K562 (cell line): ENCODE results near the gene ZFAND6. TPM values are rescaled to one million over a fixed set of nuclear protein-coding genes. Genes with fewer than 3 reads are reported as not detected.
A peak's percentile ranks its signal among the peaks of the same experiment; 100 is the strongest.

Experiments
- CBFA2T2 ChIP-seq: fragments of 450-650 bp; conservative IDR thresholded peaks from 2 replicates; pipeline ENCODE4 v1.6.1; 2017; ENCODE audit warnings: mild to moderate bottlenecking
- CBX5 ChIP-seq: IDR thresholded peaks from 2 replicates; pipeline ENCODE4 v1.6.1; 2014; ENCODE audit warnings: low read depth, borderline replicate concordance
- DPF2 ChIP-seq: fragments of 450-650 bp; IDR thresholded peaks from 2 replicates; pipeline ENCODE4 v1.6.1; 2016
- HCFC1 ChIP-seq: IDR thresholded peaks from 2 replicates; pipeline ENCODE4 v1.6.1; 2012; ENCODE audit warnings: low read depth, low read length, improper control_type of control experiment
- NUFIP1 ChIP-seq: fragments of 450-650 bp; IDR thresholded peaks from 2 replicates; pipeline ENCODE4 v1.6.1; 2018; ENCODE audit not compliant: partially characterized antibody
- SOX6 ChIP-seq: fragments of 450-650 bp; IDR thresholded peaks from 2 replicates; pipeline ENCODE4 v1.6.1; 2014; ENCODE audit warnings: mild to moderate bottlenecking
- STAG1 ChIP-seq: sonication (generic); formaldehyde crosslinking; IDR thresholded peaks from 2 replicates; pipeline ENCODE4 v1.5.0; 2020; ENCODE audit warnings: missing genetic modification reagents, borderline replicate concordance
- ZBTB1 ChIP-seq: sonication (generic); formaldehyde crosslinking; IDR thresholded peaks from 2 replicates; pipeline ENCODE4 v1.8.1; 2023; ENCODE audit warnings: missing genetic modification reagents, low read depth, mild to moderate bottlenecking, borderline replicate concordance
- ZNF212 ChIP-seq: fragments of 450-650 bp; formaldehyde crosslinking; IDR thresholded peaks from 2 replicates; pipeline ENCODE4 v1.4.0; 2020; ENCODE audit warnings: mild to moderate bottlenecking
- polyA plus RNA-seq, 8 experiments: library from polyadenylated mRNA; depleted of rRNA in 4 of 8; stranded (reverse) in 5 of 8; unstranded in 3 of 8; fragments of >200 nt; fragmentation: Nextera tagmentation in 2 of 8; fragmentation: Illumina TruSeq in 1 of 8; extraction: Ambion mirVana in 2 of 8; extraction: Trizol in 1 of 8; gene quantifications; 2 replicates each; pipeline versions ENCODE4 v1.2.1 to v1.2.3, GENCODE V29; 2011 to 2014; ENCODE audit warnings: inconsistent platforms in 1 of 8, missing spikeins in 1 of 8
- total RNA-seq, 7 experiments: library from RNA; depleted of rRNA in 6 of 7; stranded (reverse); fragments of >200 nt in 6 of 7; fragmentation: Illumina TruSeq in 2 of 7; extraction: Trizol in 2 of 7; gene quantifications; 2 replicates each; pipeline versions ENCODE4 v1.2.1 to v1.2.3, GENCODE V29; 2011 to 2021; ENCODE audit warnings: low replicate concordance in 1 of 7
- TF ChIP-seq, protein P1 (sequence below): sonication (generic); formaldehyde crosslinking; IDR thresholded peaks from 2 replicates; pipeline ENCODE4 v1.9.0; 2022; ENCODE audit warnings: mild to moderate bottlenecking, missing genetic modification reagents
- TF ChIP-seq, protein P2 (sequence below), 2 experiments: fragments of 450-650 bp; IDR thresholded peaks; 2 replicates each; pipeline ENCODE4 v1.6.1; 2016; ENCODE audit warnings: mild to moderate bottlenecking in 2 of 2, borderline replicate concordance in 1 of 2, low read depth in 1 of 2, moderate library complexity in 1 of 2
- TF ChIP-seq, protein P3 (sequence below): fragments of 250-450 bp; sonication (Bioruptor Pico); IDR thresholded peaks from 2 replicates; pipeline ENCODE4 v1.4.0; 2020; ENCODE audit warnings: mild to moderate bottlenecking, moderate library complexity
- TF ChIP-seq, protein P4 (sequence below): fragments of 250-450 bp; sonication (Bioruptor Pico); IDR thresholded peaks from 2 replicates; pipeline ENCODE4 v1.8.0; 2021; ENCODE audit warnings: moderate library complexity, mild to moderate bottlenecking, inconsistent platforms
- TF ChIP-seq, protein P5 (sequence below): sonication (generic); formaldehyde crosslinking; IDR thresholded peaks from 2 replicates; pipeline ENCODE4 v1.8.0; 2022; ENCODE audit warnings: mild to moderate bottlenecking, missing genetic modification reagents, borderline replicate concordance

The ZFAND6 gene
- total and polyA plus RNA-seq, 9 of the 15 experiments (the other 6 are each of a cell fraction or from before 2014, with no cell fraction given): 53.9 to 206 (median 88.9) TPM

DNA sequence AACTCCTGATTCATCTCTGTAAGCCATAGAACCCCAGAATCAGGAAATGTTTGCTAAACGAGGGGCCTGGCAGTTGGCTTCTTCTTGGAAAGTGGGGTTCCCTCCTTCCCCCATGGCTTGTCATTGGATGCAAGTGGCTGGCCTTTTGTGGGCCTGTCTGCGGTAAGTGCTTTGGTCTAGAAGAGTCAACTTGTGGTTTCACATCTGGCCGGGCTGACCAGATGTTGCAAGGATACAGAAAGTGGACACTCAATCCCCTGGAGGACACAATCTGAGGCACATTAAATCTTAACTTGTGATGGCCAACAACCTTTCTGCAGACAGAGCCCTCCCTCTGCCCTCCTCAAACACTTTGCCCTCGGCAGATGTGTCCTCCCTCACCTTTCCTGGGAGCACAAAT, 94.4 kb downstream of the ZFAND6 start (continued):
- TF ChIP-seq, protein P1, sequence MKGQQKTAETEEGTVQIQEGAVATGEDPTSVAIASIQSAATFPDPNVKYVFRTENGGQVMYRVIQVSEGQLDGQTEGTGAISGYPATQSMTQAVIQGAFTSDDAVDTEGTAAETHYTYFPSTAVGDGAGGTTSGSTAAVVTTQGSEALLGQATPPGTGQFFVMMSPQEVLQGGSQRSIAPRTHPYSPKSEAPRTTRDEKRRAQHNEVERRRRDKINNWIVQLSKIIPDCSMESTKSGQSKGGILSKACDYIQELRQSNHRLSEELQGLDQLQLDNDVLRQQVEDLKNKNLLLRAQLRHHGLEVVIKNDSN (CRISPR knock-in tag): 0 out of 2 replicates have a peak, but pooled peaks have one; percentile 12
- no peak for TF ChIP-seq CBX5
- TF ChIP-seq STAG1: no peak
- TF ChIP-seq, protein P2, sequence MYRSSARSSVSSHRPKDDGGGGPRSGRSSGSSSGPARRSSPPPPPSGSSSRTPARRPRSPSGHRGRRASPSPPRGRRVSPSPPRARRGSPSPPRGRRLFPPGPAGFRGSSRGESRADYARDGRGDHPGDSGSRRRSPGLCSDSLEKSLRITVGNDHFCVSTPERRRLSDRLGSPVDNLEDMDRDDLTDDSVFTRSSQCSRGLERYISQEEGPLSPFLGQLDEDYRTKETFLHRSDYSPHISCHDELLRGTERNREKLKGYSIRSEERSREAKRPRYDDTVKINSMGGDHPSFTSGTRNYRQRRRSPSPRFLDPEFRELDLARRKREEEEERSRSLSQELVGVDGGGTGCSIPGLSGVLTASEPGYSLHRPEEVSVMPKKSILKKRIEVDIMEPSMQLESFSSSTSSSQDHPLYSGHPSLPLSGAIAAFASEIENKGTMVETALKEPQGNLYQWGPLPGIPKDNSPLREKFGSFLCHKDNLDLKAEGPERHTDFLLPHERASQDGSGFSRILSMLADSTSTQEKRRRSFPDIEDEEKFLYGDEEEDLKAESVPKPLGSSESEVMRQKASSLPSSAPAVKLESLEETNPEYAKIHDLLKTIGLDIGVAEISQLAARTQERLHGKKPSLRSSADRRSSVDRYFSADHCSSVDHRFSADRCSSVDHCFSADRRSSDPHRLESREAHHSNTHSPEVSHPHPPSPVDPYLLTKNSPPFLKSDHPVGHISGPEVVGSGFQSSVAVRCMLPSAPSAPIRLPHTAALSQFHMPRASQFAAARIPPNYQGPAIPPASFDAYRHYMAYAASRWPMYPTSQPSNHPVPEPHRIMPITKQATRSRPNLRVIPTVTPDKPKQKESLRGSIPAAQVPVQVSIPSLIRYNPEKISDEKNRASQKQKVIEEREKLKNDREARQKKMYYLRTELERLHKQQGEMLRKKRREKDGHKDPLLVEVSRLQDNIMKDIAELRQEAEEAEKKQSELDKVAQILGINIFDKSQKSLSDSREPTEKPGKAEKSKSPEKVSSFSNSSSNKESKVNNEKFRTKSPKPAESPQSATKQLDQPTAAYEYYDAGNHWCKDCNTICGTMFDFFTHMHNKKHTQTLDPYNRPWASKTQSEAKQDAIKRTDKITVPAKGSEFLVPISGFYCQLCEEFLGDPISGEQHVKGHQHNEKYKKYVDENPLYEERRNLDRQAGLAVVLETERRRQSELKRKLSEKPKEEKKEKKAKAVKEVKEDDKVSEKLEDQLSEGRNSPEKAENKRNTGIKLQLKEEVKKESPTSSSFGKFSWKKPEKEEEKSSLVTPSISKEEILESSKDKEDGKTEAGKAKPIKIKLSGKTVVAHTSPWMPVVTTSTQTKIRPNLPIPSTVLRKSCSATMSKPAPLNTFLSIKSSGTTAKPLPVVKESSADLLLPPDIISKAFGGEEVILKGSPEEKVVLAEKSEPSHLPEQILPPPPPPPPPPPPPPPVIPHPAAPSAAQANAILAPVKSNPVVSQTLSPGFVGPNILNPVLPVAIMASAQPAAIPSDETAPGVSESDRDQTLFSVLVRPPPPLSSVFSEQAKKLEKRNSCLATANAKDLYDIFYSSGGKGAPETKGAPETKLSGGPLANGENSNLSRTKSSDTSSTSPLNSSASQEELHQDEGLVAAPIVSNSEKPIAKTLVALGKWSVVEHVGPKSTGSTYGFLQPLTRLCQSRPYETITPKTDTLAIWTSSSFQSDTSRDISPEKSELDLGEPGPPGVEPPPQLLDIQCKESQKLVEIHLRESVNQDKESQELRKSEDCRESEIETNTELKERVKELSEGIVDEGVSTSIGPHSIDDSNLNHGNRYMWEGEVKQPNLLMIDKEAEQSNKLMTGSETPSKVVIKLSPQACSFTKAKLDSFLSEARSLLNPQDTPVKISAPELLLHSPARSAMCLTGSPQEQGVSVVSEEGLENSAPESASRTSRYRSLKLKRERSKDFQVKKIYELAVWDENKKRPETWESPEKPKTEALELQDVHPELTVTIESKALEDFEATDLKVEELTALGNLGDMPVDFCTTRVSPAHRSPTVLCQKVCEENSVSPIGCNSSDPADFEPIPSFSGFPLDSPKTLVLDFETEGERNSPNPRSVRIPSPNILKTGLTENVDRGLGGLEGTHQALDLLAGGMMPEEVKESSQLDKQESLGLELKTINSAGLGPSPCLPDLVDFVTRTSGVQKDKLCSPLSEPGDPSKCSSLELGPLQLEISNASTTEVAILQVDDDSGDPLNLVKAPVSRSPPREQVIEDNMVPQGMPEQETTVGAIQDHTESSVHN (IDR thresholded peaks at IDR 0.05; ENCODE audit: borderline replicate concordance in 1 of 2, low read depth in 1 of 2): peak in 1 of 2 experiments; percentile 61; a peak in 1 of 4 replicates
- TF ChIP-seq, protein P3, sequence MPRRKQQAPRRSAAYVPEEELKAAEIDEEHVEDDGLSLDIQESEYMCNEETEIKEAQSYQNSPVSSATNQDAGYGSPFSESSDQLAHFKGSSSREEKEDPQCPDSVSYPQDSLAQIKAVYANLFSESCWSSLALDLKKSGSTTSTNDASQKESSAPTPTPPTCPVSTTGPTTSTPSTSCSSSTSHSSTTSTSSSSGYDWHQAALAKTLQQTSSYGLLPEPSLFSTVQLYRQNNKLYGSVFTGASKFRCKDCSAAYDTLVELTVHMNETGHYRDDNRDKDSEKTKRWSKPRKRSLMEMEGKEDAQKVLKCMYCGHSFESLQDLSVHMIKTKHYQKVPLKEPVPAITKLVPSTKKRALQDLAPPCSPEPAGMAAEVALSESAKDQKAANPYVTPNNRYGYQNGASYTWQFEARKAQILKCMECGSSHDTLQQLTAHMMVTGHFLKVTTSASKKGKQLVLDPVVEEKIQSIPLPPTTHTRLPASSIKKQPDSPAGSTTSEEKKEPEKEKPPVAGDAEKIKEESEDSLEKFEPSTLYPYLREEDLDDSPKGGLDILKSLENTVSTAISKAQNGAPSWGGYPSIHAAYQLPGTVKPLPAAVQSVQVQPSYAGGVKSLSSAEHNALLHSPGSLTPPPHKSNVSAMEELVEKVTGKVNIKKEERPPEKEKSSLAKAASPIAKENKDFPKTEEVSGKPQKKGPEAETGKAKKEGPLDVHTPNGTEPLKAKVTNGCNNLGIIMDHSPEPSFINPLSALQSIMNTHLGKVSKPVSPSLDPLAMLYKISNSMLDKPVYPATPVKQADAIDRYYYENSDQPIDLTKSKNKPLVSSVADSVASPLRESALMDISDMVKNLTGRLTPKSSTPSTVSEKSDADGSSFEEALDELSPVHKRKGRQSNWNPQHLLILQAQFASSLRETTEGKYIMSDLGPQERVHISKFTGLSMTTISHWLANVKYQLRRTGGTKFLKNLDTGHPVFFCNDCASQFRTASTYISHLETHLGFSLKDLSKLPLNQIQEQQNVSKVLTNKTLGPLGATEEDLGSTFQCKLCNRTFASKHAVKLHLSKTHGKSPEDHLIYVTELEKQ (CRISPR knock-in tag): no peak
- 0 out of 2 replicates have a peak, but pooled peaks have one; percentile 26 for TF ChIP-seq SOX6
- TF ChIP-seq, protein P4, sequence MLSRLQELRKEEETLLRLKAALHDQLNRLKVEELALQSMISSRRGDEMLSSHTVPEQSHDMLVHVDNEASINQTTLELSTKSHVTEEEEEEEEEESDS (CRISPR knock-in tag): no peak
- TF ChIP-seq, protein P5, sequence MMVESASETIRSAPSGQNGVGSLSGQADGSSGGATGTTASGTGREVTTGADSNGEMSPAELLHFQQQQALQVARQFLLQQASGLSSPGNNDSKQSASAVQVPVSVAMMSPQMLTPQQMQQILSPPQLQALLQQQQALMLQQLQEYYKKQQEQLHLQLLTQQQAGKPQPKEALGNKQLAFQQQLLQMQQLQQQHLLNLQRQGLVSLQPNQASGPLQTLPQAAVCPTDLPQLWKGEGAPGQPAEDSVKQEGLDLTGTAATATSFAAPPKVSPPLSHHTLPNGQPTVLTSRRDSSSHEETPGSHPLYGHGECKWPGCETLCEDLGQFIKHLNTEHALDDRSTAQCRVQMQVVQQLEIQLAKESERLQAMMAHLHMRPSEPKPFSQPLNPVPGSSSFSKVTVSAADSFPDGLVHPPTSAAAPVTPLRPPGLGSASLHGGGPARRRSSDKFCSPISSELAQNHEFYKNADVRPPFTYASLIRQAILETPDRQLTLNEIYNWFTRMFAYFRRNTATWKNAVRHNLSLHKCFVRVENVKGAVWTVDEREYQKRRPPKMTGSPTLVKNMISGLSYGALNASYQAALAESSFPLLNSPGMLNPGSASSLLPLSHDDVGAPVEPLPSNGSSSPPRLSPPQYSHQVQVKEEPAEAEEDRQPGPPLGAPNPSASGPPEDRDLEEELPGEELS (CRISPR knock-in tag): no peak
- TF ChIP-seq DPF2: peak; percentile 12; the same call in 1 of the 2 replicates
- no peak for TF ChIP-seq HCFC1
- peak; percentile 99 for TF ChIP-seq ZBTB1 (CRISPR knock-in tag)
- peak; percentile 67 for TF ChIP-seq CBFA2T2
- no peak for TF ChIP-seq NUFIP1
- no peak for TF ChIP-seq ZNF212 (CRISPR knock-in tag)
